ENCODE results near the gene FCHO2. TPM values are rescaled to one million over a fixed set of nuclear protein-coding genes. Genes with fewer than 3 reads are reported as not detected.
"Not testable (repeated sequence)": the region's sequence is repeated elsewhere in the genome, so short reads cannot be mapped to it uniquely, and the experiment has no call there.

FCHO2 gene
- total and polyA plus RNA-seq, 5 experiments from 2014 or later, result 0.11 to 6.3 (median 1.4) TPM

- DNase-seq (no peak), ATAC-seq (no peak)
- Mint-ChIP-seq H3K4me1 (no peaks in the 10 kb centered on the region), H3K27me3 (peaks cover 0 to 4% (median 0%) of the 10 kb centered on the region in 5 donors), H3K4me3 (no peak overlapping the region), H3K27ac (no peak overlapping the region), H3K9me3 (no peaks in the 10 kb centered on the region), H3K36me3 (peaks cover 0 to 3% (median 0%) of the 10 kb centered on the region in 3 donors)
- POLR2A ChIA-PET, result no interaction called here
Observed at GRCh38 chr5:73022471-73023169, 66.8 kb downstream of the FCHO2 start.

GRCh38 chr5:73024946-73025544, 69.2 kb downstream of the FCHO2 start:
- H3K27ac Mint-ChIP-seq, H3K4me1 Mint-ChIP-seq, H3K27me3 Mint-ChIP-seq, ATAC-seq, H3K4me3 Mint-ChIP-seq, POLR2A ChIA-PET, H3K36me3 Mint-ChIP-seq, DNase-seq, H3K9me3 Mint-ChIP-seq: not testable (repeated sequence)

GRCh38 chr5:73027361-73027760, 71.5 kb downstream of the FCHO2 start:
- H3K27ac Mint-ChIP-seq, result no peak overlapping the region
- ATAC-seq, result no peak
- H3K9me3 Mint-ChIP-seq, result no peaks in the 10 kb centered on the region
- no peak overlapping the region for H3K4me3 Mint-ChIP-seq
- peaks cover 0 to 6% (median 0%) of the 10 kb centered on the region in 5 donors for H3K27me3 Mint-ChIP-seq
- H3K4me1 Mint-ChIP-seq, result no peaks in the 10 kb centered on the region
- H3K36me3 Mint-ChIP-seq, result peaks cover 0 to 3% (median 0%) of the 10 kb centered on the region in 3 donors
- POLR2A ChIA-PET, result no interaction called here
- no peak for DNase-seq

- H3K27ac Mint-ChIP-seq, result no peak overlapping the region
- POLR2A ChIA-PET, result no interaction called here
- peaks cover 0 to 3% (median 0%) of the 10 kb centered on the region in 3 donors for H3K36me3 Mint-ChIP-seq
Observed at GRCh38 chr5:73027816-73028215, 72.0 kb downstream of the FCHO2 start.

GRCh38 chr5:73028991-73029595, 73.3 kb downstream of the FCHO2 start:
- Mint-ChIP-seq H3K27ac (no peak overlapping the region), H3K4me1 (no peaks in the 10 kb centered on the region), H3K27me3 (peaks cover 0 to 6% (median 0%) of the 10 kb centered on the region in 5 donors), H3K9me3 (no peaks in the 10 kb centered on the region), H3K36me3 (peaks cover 0 to 3% (median 0%) of the 10 kb centered on the region in 3 donors), H3K4me3 (no peak overlapping the region)
- POLR2A ChIA-PET, result no interaction called here
- DNase-seq (no peak), ATAC-seq (no peak)

More at GRCh38 chr5:73027816-73028215, 72.0 kb downstream of the FCHO2 start:
- Mint-ChIP-seq H3K4me1 (no peaks in the 10 kb centered on the region), H3K27me3 (peaks cover 0 to 6% (median 0%) of the 10 kb centered on the region in 5 donors), H3K4me3 (no peak overlapping the region), H3K9me3 (no peaks in the 10 kb centered on the region)
- DNase-seq, result no peak
- ATAC-seq, result no peak

- Mint-ChIP-seq H3K27ac (no peak overlapping the region), H3K4me3 (no peak overlapping the region), H3K36me3 (peaks cover 0 to 3% (median 0%) of the 10 kb centered on the region in 3 donors), H3K27me3 (peaks cover 0 to 8% (median 0%) of the 10 kb centered on the region in 5 donors), H3K9me3 (no peaks in the 10 kb centered on the region), H3K4me1 (no peaks in the 10 kb centered on the region)
- DNase-seq (no peak), ATAC-seq (no peak)
- POLR2A ChIA-PET, result no interaction called here
Observed at GRCh38 chr5:73030531-73030930, 74.7 kb downstream of the FCHO2 start.

GRCh38 chr5:73030995-73031394, 75.2 kb downstream of the FCHO2 start:
- ATAC-seq, result no peak
- Mint-ChIP-seq H3K4me3 (no peak overlapping the region), H3K36me3 (peaks cover 0 to 2% (median 0%) of the 10 kb centered on the region in 3 donors), H3K27me3 (peaks cover 0 to 8% (median 0%) of the 10 kb centered on the region in 5 donors), H3K27ac (no peak overlapping the region), H3K4me1 (no peaks in the 10 kb centered on the region), H3K9me3 (no peaks in the 10 kb centered on the region)
- POLR2A ChIA-PET, result no interaction called here
- no peak for DNase-seq

GRCh38 chr5:73031839-73032238, 76.0 kb downstream of the FCHO2 start:
- ATAC-seq (no peak), DNase-seq (no peak)
- H3K36me3 Mint-ChIP-seq, result peaks cover 0 to 2% (median 0%) of the 10 kb centered on the region in 3 donors
- H3K9me3 Mint-ChIP-seq, result no peaks in the 10 kb centered on the region
- H3K27ac Mint-ChIP-seq, result no peak overlapping the region
- H3K4me3 Mint-ChIP-seq, result no peak overlapping the region
- peaks cover 0 to 8% (median 0%) of the 10 kb centered on the region in 5 donors for H3K27me3 Mint-ChIP-seq
- POLR2A ChIA-PET, result no interaction called here
- no peaks in the 10 kb centered on the region for H3K4me1 Mint-ChIP-seq

GRCh38 chr5:73032635-73033034, 76.8 kb downstream of the FCHO2 start:
- no peaks in the 10 kb centered on the region for H3K9me3 Mint-ChIP-seq
- H3K27ac Mint-ChIP-seq, result no peak overlapping the region
- peaks cover 0 to 8% (median 0%) of the 10 kb centered on the region in 5 donors for H3K27me3 Mint-ChIP-seq
- DNase-seq (no peak), ATAC-seq (no peak)
- H3K4me3 Mint-ChIP-seq, result no peak overlapping the region
- peaks cover 0 to 2% (median 0%) of the 10 kb centered on the region in 3 donors for H3K36me3 Mint-ChIP-seq
- no peaks in the 10 kb centered on the region for H3K4me1 Mint-ChIP-seq
- POLR2A ChIA-PET, result no interaction called here

GRCh38 chr5:73037545-73037944, 81.7 kb downstream of the FCHO2 start:
- H3K27me3 Mint-ChIP-seq, result peaks cover 0 to 3% (median 0%) of the 10 kb centered on the region in 5 donors
- no peak for DNase-seq
- H3K9me3 Mint-ChIP-seq, result no peaks in the 10 kb centered on the region
- POLR2A ChIA-PET, result no interaction called here
- no peaks in the 10 kb centered on the region for H3K4me1 Mint-ChIP-seq
- peaks cover 0 to 2% (median 0%) of the 10 kb centered on the region in 3 donors for H3K36me3 Mint-ChIP-seq
- no peak overlapping the region for H3K27ac Mint-ChIP-seq
- ATAC-seq, result no peak
- H3K4me3 Mint-ChIP-seq, result no peak overlapping the region

- no peak for DNase-seq
- H3K27ac Mint-ChIP-seq, result no peak overlapping the region
- no peaks in the 10 kb centered on the region for H3K4me1 Mint-ChIP-seq
Observed at GRCh38 chr5:73039082-73039481, 83.2 kb downstream of the FCHO2 start.

GRCh38 chr5:73042993-73043392, 87.2 kb downstream of the FCHO2 start:
- peaks cover 0 to 22% (median 4%) of the 10 kb centered on the region in 9 donors for H3K9me3 Mint-ChIP-seq
- H3K36me3 Mint-ChIP-seq, result no peaks in the 10 kb centered on the region
- DNase-seq (no peak), ATAC-seq (no peak)
- H3K4me3 Mint-ChIP-seq, result no peak overlapping the region
- POLR2A ChIA-PET, result no interaction called here
- H3K27ac Mint-ChIP-seq, result peak overlapping the region in 1 of 10 donors; percentile 5
- H3K4me1 Mint-ChIP-seq, result no peaks in the 10 kb centered on the region
- H3K27me3 Mint-ChIP-seq, result peaks cover 0 to 2% (median 0%) of the 10 kb centered on the region in 5 donors

More at GRCh38 chr5:73039082-73039481, 83.2 kb downstream of the FCHO2 start:
- ATAC-seq, result no peak
- POLR2A ChIA-PET, result no interaction called here
- H3K36me3 Mint-ChIP-seq, result peaks cover 0 to 2% (median 0%) of the 10 kb centered on the region in 3 donors
- H3K9me3 Mint-ChIP-seq, result no peaks in the 10 kb centered on the region
- H3K27me3 Mint-ChIP-seq, result peaks cover 0 to 3% (median 0%) of the 10 kb centered on the region in 5 donors
- H3K4me3 Mint-ChIP-seq, result no peak overlapping the region

GRCh38 chr5:73044546-73044945, 88.7 kb downstream of the FCHO2 start:
- POLR2A ChIA-PET, result no interaction called here
- Mint-ChIP-seq H3K36me3 (no peaks in the 10 kb centered on the region), H3K27ac (no peak overlapping the region), H3K4me1 (no peaks in the 10 kb centered on the region), H3K27me3 (peaks cover 0 to 4% (median 2%) of the 10 kb centered on the region in 5 donors), H3K9me3 (peaks cover 0 to 22% (median 4%) of the 10 kb centered on the region in 9 donors), H3K4me3 (no peak overlapping the region)
- ATAC-seq, result no peak
- no peak for DNase-seq

Data from naive thymus-derived CD8-positive, alpha-beta T cell (primary cell).